Activated CD8-positive, alpha-beta memory T cell treated with anti-CD3 and anti-CD28 coated beads, Interleukin-2, amount 10 ng/mL, durations not matched to agents 7 days and 5 days (primary cell): ENCODE data around the gene TMEM43. TPM values are rescaled to one million over a fixed set of nuclear protein-coding genes. Genes with fewer than 3 reads are reported as not detected.

ENCODE experiments used
- ATAC-seq: fragments of 150-1000 bp; cut with Tn5 transposase; one replicate; pipeline ENCODE4 v1.10.0; 2021; ENCODE audit warnings: moderate library complexity
- CTCF ChIA-PET: fragments of 350-600 bp; sonication (Branson Sonifier 250); formaldehyde crosslinking; loops from one replicate; lab custom pipeline; 2021; ENCODE audit warnings: antibody characterized with exemption; lab: Charles Lee
- DNase-seq: peaks from one replicate; pipeline ENCODE4 v3.0.0-alpha.2; 2020
- H3K27ac Mint-ChIP-seq: one replicate; pipeline ENCODE4 v1.8.0; 2021; ENCODE audit warnings: mild to moderate bottlenecking, mixed read lengths
- H3K27me3 Mint-ChIP-seq: one replicate; pipeline ENCODE4 v1.8.0; 2021; ENCODE audit warnings: mixed read lengths
- H3K36me3 Mint-ChIP-seq: one replicate; pipeline ENCODE4 v1.8.0; 2021; ENCODE audit warnings: mild to moderate bottlenecking, mixed read lengths
- H3K4me1 Mint-ChIP-seq: one replicate; pipeline ENCODE4 v1.8.0; 2021; ENCODE audit warnings: mixed read lengths
- H3K4me3 Mint-ChIP-seq: one replicate; pipeline ENCODE4 v1.8.0; 2021; ENCODE audit warnings: mild to moderate bottlenecking, moderate library complexity, mixed read lengths
- H3K9me3 Mint-ChIP-seq: one replicate; pipeline ENCODE4 v1.8.0; 2022; ENCODE audit warnings: low read depth, mixed read lengths
- total RNA-seq, 2 experiments: library from RNA; stranded (reverse); gene quantifications; one replicate each; pipeline ENCODE4 v1.2.3, GENCODE V29; 2021

TMEM43 gene
- total RNA-seq, 2 experiments from 2014 or later, result 27.6 to 31.8 TPM

- CTCF ChIA-PET, result interaction anchor here (1.0 kb wide), 1 partner anchor 17 kb away, joined by 3 read pairs; no protein-coding TSS in a partner anchor
Observed at GRCh38 chr3:14186854-14187458, 62.1 kb downstream of the TMEM43 start.

GRCh38 chr3:14188041-14188754 lies 63.3 kb downstream of the TMEM43 start:
- CTCF ChIA-PET, result interaction anchor here (0.9 kb wide), 1 partner anchor 9 kb away, joined by 3 read pairs; the partner anchor contains the start of gene LSM3
- DNase-seq, result no peak
- peaks cover 29% of the 10 kb centered on the region for H3K4me1 Mint-ChIP-seq
- H3K36me3 Mint-ChIP-seq, result peaks cover 64% of the 10 kb centered on the region
- ATAC-seq, result no peak
- H3K27me3 Mint-ChIP-seq, result no peaks in the 10 kb centered on the region
- no peaks in the 10 kb centered on the region for H3K9me3 Mint-ChIP-seq
- H3K4me3 Mint-ChIP-seq, result no peak overlapping the region
- no peak overlapping the region for H3K27ac Mint-ChIP-seq

More at GRCh38 chr3:14186854-14187458, 62.1 kb downstream of the TMEM43 start:
- no peak for DNase-seq
- Mint-ChIP-seq H3K4me1 (peaks cover 35% of the 10 kb centered on the region), H3K27me3 (no peaks in the 10 kb centered on the region), H3K9me3 (no peaks in the 10 kb centered on the region), H3K27ac (no peak overlapping the region), H3K4me3 (no peak overlapping the region), H3K36me3 (peaks cover 66% of the 10 kb centered on the region)
- no peak for ATAC-seq

Other genes starting within 250 kb of the TMEM43 start
- not detected for gene WNT7A, start 245.0 kb upstream of the TMEM43 start, total RNA-seq
- gene CHCHD4, start 182 bp upstream of the TMEM43 start, total RNA-seq, result 10 to 100 TPM; 15.2 to 19.7 TPM
- gene XPC, start 53.5 kb downstream of the TMEM43 start, total RNA-seq, result 10 to 100 TPM; 36.0 to 39.5 TPM
- gene LSM3, start 53.8 kb downstream of the TMEM43 start, total RNA-seq, result 10 to 100 TPM; 16.5 to 18.9 TPM